HG03039 (cell line): Measurements from ENCODE around the gene CYP4V2.
"Not testable (repeated sequence)": the region's sequence is repeated elsewhere in the genome, so short reads cannot be mapped to it uniquely, and the experiment has no call there.

Experiments
- ATAC-seq: cut with Tn5 transposase; IDR thresholded peaks from one replicate; pipeline ENCODE4 v1.9.1; 2021; ENCODE audit warnings: mild to moderate bottlenecking, moderate library complexity; ENCODE audit not compliant: unreplicated experiment

CYP4V2 gene

GRCh38 chr4:186227744-186228513 lies 36.6 kb downstream of the CYP4V2 start:
- ATAC-seq: no peak

DNA sequence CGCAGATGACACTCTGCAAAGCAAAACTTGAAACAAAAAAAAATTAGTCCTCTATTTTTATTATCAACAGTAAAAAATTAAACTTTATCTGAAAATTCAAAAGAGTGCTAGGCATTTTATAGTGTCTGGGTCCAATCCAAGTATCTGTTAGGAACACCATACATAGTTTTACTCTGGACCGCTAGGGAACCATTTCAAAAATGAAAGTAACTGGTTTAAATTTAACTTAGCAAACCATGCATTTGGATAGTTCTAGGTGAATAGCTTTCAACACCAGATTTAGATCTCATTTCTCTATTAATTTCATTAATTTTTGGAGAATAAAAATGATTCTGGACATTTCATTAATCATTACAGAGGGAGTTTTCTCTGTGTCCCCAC lies 37.1 kb downstream of the CYP4V2 start:
- ATAC-seq: no peak

DNA sequence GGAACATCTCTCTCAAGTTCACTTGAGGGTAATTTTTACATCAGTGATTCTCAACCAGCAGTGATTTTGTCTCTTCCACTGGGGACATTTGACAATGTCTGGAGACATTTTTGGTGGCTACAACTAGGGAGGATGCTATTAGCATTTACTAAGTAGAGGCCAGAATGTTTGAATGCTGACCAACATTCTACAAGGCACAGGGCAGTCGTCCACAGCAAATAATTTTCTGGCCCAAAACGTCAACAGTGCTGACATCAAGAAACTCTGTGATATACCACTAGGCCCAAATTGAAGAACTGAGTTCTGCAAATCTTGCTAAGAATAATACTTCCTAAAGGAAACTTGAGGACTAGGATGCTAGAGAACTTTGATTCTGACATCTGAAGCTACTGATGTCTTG lies 43.0 kb downstream of the CYP4V2 start:
- no peak for ATAC-seq

DNA sequence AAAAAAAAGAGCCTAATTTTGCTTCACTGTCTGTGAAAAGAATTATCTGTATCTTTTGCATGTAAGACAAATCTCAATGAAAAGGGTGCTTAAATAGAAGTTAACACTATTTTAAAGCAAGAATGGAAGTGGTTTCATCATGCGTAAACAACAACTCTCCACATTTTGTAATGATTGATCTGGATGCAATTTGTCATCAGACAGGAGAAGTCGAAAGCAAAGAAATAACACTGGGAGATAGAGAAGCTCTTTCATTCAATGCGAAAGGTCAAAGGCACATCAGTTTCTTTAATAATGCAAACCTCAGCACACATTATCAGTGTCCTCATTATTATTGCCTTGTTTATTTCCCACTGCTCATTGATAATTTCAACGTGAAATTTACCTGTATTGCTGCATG lies 44.8 kb downstream of the CYP4V2 start:
- no peak for ATAC-seq

DNA sequence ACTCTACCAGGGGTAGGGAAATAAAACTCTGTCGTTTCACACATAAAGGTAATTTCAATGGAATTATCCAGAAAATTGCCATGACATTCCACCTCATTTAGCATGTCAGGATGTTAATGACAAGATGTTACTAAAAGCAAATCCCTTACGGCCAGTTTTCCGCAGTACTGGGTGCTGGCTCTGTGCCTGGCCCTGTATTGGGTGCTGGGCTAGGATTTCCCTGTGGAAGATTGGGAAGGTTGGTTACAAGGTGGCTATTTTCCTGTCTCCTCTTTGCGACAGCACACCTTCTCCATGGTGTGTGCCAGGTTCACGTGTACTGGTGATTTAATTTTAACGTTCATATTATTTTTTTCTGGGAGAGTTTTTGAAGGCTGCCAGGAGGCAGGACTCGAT lies 49.1 kb downstream of the CYP4V2 start:
- ATAC-seq: no peak

- ATAC-seq: no peak
Observed at GRCh38 chr4:186240848-186241491, 49.6 kb downstream of the CYP4V2 start.

- ATAC-seq: no peak
Observed at GRCh38 chr4:186241616-186242015, 50.2 kb downstream of the CYP4V2 start.

GRCh38 chr4:186242031-186242430 lies 50.7 kb downstream of the CYP4V2 start:
- ATAC-seq: not testable (repeated sequence)

DNA sequence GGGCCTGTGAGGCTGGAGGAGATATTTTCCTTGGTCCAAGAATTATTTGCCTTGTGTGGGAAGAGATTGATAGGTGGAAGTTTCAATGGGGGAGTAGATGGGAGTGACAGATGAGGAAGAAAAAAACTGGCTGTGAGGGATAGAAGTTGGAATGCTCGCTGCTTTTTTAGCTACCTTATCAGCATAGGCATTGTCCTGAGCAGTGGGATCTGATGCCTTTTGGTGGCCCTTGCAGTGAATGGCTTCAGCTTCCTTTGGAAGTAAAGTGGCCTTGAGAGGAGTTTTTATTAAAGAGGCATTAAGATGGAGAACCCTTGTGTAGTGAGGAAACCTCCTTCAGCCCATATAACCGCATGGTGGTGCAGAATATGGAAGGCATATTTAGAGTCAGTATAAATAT lies 52.0 kb downstream of the CYP4V2 start:
- ATAC-seq: no peak

- ATAC-seq: no peak
Observed at GRCh38 chr4:186244835-186245234, 53.5 kb downstream of the CYP4V2 start.

DNA sequence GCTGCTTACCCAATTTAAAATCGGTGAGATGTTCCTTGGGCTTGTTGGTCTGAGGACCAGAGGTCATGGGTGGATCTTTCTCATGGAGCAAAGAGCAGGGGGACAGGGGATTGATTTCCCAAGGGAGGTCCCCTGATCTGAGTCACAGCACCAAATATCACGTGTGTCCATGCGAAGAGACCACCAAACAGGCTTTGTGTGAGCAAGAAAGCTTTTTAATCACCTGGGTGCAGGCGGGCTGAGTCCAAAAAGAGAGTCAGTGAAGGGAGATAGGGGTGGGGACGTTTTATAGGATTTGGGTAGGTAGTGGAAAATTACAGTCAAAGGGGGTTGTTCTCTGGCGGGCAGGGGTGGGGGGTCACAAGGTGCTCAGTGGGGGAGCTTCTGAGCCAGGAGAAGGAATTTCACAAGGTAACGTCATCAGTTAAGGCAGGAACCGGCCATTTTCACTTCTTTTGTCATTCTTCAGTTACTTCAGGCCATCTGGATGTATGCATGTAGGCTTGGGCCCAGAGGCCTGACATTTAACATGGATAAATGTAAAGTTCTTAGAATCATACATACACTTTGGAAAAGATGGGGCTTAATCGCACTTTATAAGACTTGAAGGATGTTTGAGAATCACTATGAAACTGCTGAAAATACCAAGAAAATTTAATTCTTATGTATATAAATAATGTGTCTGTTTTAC lies 55.8 kb downstream of the CYP4V2 start:
- not testable (repeated sequence) for ATAC-seq

DNA sequence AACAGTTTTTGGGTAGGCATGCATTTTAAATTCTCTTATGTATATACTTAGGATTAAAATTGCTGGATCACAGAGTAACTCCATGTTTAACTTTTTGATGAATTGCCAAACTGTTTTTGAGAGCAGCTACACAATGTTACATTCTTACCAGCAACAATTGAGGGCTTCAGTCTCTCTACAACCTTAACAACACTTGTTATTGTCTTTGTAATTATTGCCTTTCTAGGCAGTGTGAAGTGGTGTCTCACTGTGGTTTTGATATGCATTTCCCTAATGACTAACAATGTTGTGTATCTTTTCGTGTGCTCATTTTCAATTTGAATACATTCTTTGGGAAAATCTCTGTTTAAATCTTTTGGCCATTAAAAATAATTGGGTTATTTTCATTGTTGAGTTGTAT lies 57.3 kb downstream of the CYP4V2 start:
- no peak for ATAC-seq

- ATAC-seq: no peak
Observed at GRCh38 chr4:186249785-186250754, 58.7 kb downstream of the CYP4V2 start.

DNA sequence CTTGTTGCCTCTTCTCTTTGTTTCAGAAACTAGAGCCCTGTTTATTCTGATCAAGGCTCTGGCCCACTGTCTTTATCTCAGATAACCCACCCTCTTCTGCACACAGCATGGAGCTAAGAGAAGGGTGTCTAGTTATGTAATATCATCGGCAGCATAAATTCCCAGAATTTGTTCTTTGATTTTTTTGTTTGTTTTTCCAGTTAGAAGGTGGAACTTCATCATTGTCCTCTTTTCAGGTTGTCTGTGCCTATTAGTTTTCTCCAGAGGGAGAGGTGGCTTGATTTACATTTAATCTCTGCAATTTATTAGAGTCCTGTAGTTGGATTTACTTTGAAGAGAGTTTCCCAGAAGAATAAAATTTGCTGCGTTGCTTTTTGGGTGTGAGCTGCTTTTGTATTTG lies 59.4 kb downstream of the CYP4V2 start:
- no peak for ATAC-seq

DNA sequence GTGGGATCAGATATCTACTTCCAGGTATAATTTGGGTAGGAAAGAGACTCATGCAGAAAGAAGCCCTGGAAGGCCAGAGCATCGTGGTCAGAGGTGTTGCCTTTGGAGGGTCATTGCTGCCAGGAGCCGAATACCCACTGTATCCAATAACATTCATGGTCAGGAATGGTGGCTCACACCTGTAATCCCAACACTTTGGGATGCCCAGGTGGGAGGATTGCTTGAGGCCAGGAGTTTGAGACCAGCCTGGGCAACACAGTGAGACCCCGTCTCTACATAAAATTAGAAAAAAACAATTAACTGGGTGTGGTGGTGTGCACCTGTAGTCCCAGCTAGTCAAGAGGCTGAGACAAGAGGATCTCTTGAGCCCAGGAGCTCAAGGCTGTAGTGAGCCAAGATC lies 63.8 kb downstream of the CYP4V2 start:
- ATAC-seq: no peak

GRCh38 chr4:186258216-186258811 lies 66.9 kb downstream of the CYP4V2 start:
- no peak for ATAC-seq

DNA sequence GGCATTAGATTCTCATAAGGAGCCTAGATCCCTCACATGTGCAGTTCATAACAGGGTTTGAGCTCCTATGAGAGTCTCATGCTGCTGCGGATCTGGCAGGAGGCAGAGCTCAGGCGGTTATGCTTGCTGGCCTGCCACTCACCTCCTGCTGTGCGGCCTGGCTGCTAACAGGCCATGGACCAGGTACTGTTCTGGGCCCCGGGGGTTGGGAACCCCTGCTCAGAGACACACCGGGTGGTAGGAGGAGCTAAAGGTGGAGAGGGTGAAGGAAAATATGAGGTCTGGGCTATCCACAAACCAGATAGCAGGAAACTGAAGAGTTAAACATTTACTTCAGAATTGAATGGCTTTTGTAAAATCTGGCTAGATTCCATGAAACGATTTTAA lies 68.7 kb downstream of the CYP4V2 start:
- ATAC-seq: no peak
